ENCODE results near the gene MAST4. TPM values are rescaled to one million over a fixed set of nuclear protein-coding genes. Genes with fewer than 3 reads are reported as not detected.

Gene MAST4
- total RNA-seq, 1 donor from 2014 or later, result 112 TPM

GRCh38 chr5:67176936-67177335 lies 580.7 kb downstream of the MAST4 start:
- Mint-ChIP-seq H3K4me3 (ENCODE audit: unreplicated experiment) (no peak overlapping the region), H3K4me1 (ENCODE audit: unreplicated experiment) (no peaks in the 10 kb centered on the region), H3K9me3 (ENCODE audit: unreplicated experiment) (no peaks in the 10 kb centered on the region), H3K27me3 (ENCODE audit: unreplicated experiment) (peaks cover 6% of the 10 kb centered on the region), H3K27ac (ENCODE audit: unreplicated experiment) (no peak overlapping the region), H3K36me3 (ENCODE audit: low read depth, unreplicated experiment) (peaks cover 12% of the 10 kb centered on the region)
- no peak for DNase-seq (ENCODE audit: low spot score)
- no peak for TF ChIP-seq CTCF (IDR thresholded peaks at IDR 0.05; ENCODE audit: unreplicated experiment)

GRCh38 chr5:67178085-67178484 lies 581.9 kb downstream of the MAST4 start:
- Mint-ChIP-seq H3K9me3 (ENCODE audit: unreplicated experiment) (no peaks in the 10 kb centered on the region), H3K36me3 (ENCODE audit: low read depth, unreplicated experiment) (peaks cover 12% of the 10 kb centered on the region), H3K4me1 (ENCODE audit: unreplicated experiment) (peaks cover 3% of the 10 kb centered on the region), H3K4me3 (ENCODE audit: unreplicated experiment) (no peak overlapping the region), H3K27ac (ENCODE audit: unreplicated experiment) (no peak overlapping the region), H3K27me3 (ENCODE audit: unreplicated experiment) (peaks cover 6% of the 10 kb centered on the region)
- DNase-seq (ENCODE audit: low spot score), result no peak
- TF ChIP-seq CTCF (IDR thresholded peaks at IDR 0.05; ENCODE audit: unreplicated experiment), result no peak

GRCh38 chr5:67178966-67179365 lies 582.8 kb downstream of the MAST4 start:
- H3K4me1 Mint-ChIP-seq (ENCODE audit: unreplicated experiment), result peaks cover 3% of the 10 kb centered on the region
- peaks cover 6% of the 10 kb centered on the region for H3K27me3 Mint-ChIP-seq (ENCODE audit: unreplicated experiment)
- peaks cover 12% of the 10 kb centered on the region for H3K36me3 Mint-ChIP-seq (ENCODE audit: low read depth, unreplicated experiment)
- no peaks in the 10 kb centered on the region for H3K9me3 Mint-ChIP-seq (ENCODE audit: unreplicated experiment)
- TF ChIP-seq CTCF (IDR thresholded peaks at IDR 0.05; ENCODE audit: unreplicated experiment), result no peak
- no peak overlapping the region for H3K4me3 Mint-ChIP-seq (ENCODE audit: unreplicated experiment)
- no peak for DNase-seq (ENCODE audit: low spot score)
- H3K27ac Mint-ChIP-seq (ENCODE audit: unreplicated experiment), result no peak overlapping the region

- peaks cover 3% of the 10 kb centered on the region for H3K4me1 Mint-ChIP-seq (ENCODE audit: unreplicated experiment)
- H3K27ac Mint-ChIP-seq (ENCODE audit: unreplicated experiment), result no peak overlapping the region
- no peak for DNase-seq (ENCODE audit: low spot score)
- no peaks in the 10 kb centered on the region for H3K9me3 Mint-ChIP-seq (ENCODE audit: unreplicated experiment)
- TF ChIP-seq CTCF (IDR thresholded peaks at IDR 0.05; ENCODE audit: unreplicated experiment), result no peak
- peaks cover 12% of the 10 kb centered on the region for H3K36me3 Mint-ChIP-seq (ENCODE audit: low read depth, unreplicated experiment)
- H3K27me3 Mint-ChIP-seq (ENCODE audit: unreplicated experiment), result peaks cover 6% of the 10 kb centered on the region
- no peak overlapping the region for H3K4me3 Mint-ChIP-seq (ENCODE audit: unreplicated experiment)
Observed at GRCh38 chr5:67179697-67180361, 583.6 kb downstream of the MAST4 start.

GRCh38 chr5:67181648-67182221 lies 585.5 kb downstream of the MAST4 start:
- peaks cover 6% of the 10 kb centered on the region for H3K27me3 Mint-ChIP-seq (ENCODE audit: unreplicated experiment)
- no peak for TF ChIP-seq CTCF (IDR thresholded peaks at IDR 0.05; ENCODE audit: unreplicated experiment)
- no peak overlapping the region for H3K4me3 Mint-ChIP-seq (ENCODE audit: unreplicated experiment)
- H3K9me3 Mint-ChIP-seq (ENCODE audit: unreplicated experiment), result no peaks in the 10 kb centered on the region
- no peak for DNase-seq (ENCODE audit: low spot score)
- H3K36me3 Mint-ChIP-seq (ENCODE audit: low read depth, unreplicated experiment), result peaks cover 8% of the 10 kb centered on the region
- H3K4me1 Mint-ChIP-seq (ENCODE audit: unreplicated experiment), result peaks cover 3% of the 10 kb centered on the region
- H3K27ac Mint-ChIP-seq (ENCODE audit: unreplicated experiment), result no peak overlapping the region

All from endothelial cell (in vitro differentiated cells).